Skin epidermis (tissue), 12 donors: Measurements from ENCODE around the gene RNPS1.

Experiments
- H3K27ac ChIP-seq, 21 experiments: fragments of 200-600 bp; sonication (generic) in 11 of 21; one replicate each; pipeline ENCODE4 v1.5.0; 2020; ENCODE audit warnings: mild to moderate bottlenecking in 3 of 21, inconsistent platforms in 2 of 21, moderate library complexity in 2 of 21
- H3K4me3 ChIP-seq, 7 experiments: fragments of 200-600 bp; sonication (generic) in 2 of 7; one replicate each; pipeline ENCODE4 v1.5.0; 2020; ENCODE audit warnings: inconsistent platforms in 2 of 7, mild to moderate bottlenecking in 2 of 7, moderate library complexity in 1 of 7

Gene RNPS1

GRCh38 chr16:2267913-2268666 lies at the start of gene RNPS1:
Gene RNPS1, minus strand, starts transcription at chr16:2268126. Its CDS starts 3,483 bp downstream, at chr16:2264643.
- H3K4me3 ChIP-seq: peak within 1 kb of the TSS; percentile 71 to 99 (median 92)
- peak within 1 kb of the TSS; percentile 73 to 99 (median 96) for H3K27ac ChIP-seq

GRCh38 chr16:2317231-2318020 lies 49.5 kb upstream of the RNPS1 start:
- Histone ChIP-seq H3K27ac (no peak overlapping the region), H3K4me3 (no peak overlapping the region)

GRCh38 chr16:2308089-2308962 lies 40.4 kb upstream of the RNPS1 start:
- Histone ChIP-seq H3K4me3 (no peak overlapping the region), H3K27ac (no peak overlapping the region)

- no peak overlapping the region for H3K27ac ChIP-seq
- H3K4me3 ChIP-seq: no peak overlapping the region
Observed at GRCh38 chr16:2299915-2300192, 31.9 kb upstream of the RNPS1 start.

GRCh38 chr16:2299121-2299914 lies 31.4 kb upstream of the RNPS1 start:
- H3K4me3 ChIP-seq: no peak overlapping the region
- H3K27ac ChIP-seq: no peak overlapping the region

GRCh38 chr16:2298621-2299020 lies 30.7 kb upstream of the RNPS1 start:
- Histone ChIP-seq H3K4me3 (no peak overlapping the region), H3K27ac (no peak overlapping the region)

- Histone ChIP-seq H3K4me3 (no peak overlapping the region), H3K27ac (no peak overlapping the region)
Observed at GRCh38 chr16:2297506-2297860, 29.6 kb upstream of the RNPS1 start.

GRCh38 chr16:2296661-2297505 lies 29.0 kb upstream of the RNPS1 start:
- Histone ChIP-seq H3K4me3 (no peak overlapping the region), H3K27ac (no peak overlapping the region)

- Histone ChIP-seq H3K27ac (no peak overlapping the region), H3K4me3 (no peak overlapping the region)
Observed at GRCh38 chr16:2295056-2295798, 27.3 kb upstream of the RNPS1 start.

- no peak overlapping the region for H3K27ac ChIP-seq
- no peak overlapping the region for H3K4me3 ChIP-seq
Observed at GRCh38 chr16:2292221-2292620, 24.3 kb upstream of the RNPS1 start.

- no peak overlapping the region for H3K27ac ChIP-seq
- no peak overlapping the region for H3K4me3 ChIP-seq
Observed at GRCh38 chr16:2289282-2289681, 21.4 kb upstream of the RNPS1 start.

- no peak overlapping the region for H3K27ac ChIP-seq
- H3K4me3 ChIP-seq: no peak overlapping the region
Observed at GRCh38 chr16:2288726-2289125, 20.8 kb upstream of the RNPS1 start.

GRCh38 chr16:2287916-2288547 lies 20.1 kb upstream of the RNPS1 start:
- H3K27ac ChIP-seq: no peak overlapping the region
- H3K4me3 ChIP-seq: no peak overlapping the region

- no peak overlapping the region for H3K27ac ChIP-seq
- H3K4me3 ChIP-seq: no peak overlapping the region
Observed at GRCh38 chr16:2286550-2286949, 18.6 kb upstream of the RNPS1 start.

GRCh38 chr16:2285731-2286191 lies 17.8 kb upstream of the RNPS1 start:
- Histone ChIP-seq H3K27ac (no peak overlapping the region), H3K4me3 (no peak overlapping the region)

- Histone ChIP-seq H3K4me3 (no peak overlapping the region), H3K27ac (no peak overlapping the region)
Observed at GRCh38 chr16:2284797-2285576, 17.1 kb upstream of the RNPS1 start.
